Activated CD8-positive, alpha-beta T cell treated with anti-CD3 and anti-CD28 coated beads, Interleukin-2, amount 10 ng/mL, durations not matched to agents 7 days and 5 days (primary cell): ENCODE measurements around the gene SOX5. TPM values are rescaled to one million over a fixed set of nuclear protein-coding genes. Genes with fewer than 3 reads are reported as not detected.

Source experiments
- ATAC-seq: fragments of 150-1000 bp; cut with Tn5 transposase; one replicate; pipeline ENCODE4 v1.10.0; 2021; ENCODE audit warnings: moderate library complexity
- CTCF ChIA-PET: fragments of 350-600 bp; sonication (Branson Sonifier 250); formaldehyde crosslinking; loops from one replicate; lab custom pipeline; 2021; ENCODE audit warnings: antibody characterized with exemption; lab: Charles Lee
- POLR2A ChIA-PET: fragments of 350-600 bp; sonication (Branson Sonifier 250); formaldehyde crosslinking; loops from one replicate; lab custom pipeline; 2021; ENCODE audit warnings: antibody characterized with exemption; lab: Charles Lee
- DNase-seq: peaks from one replicate; pipeline ENCODE4 v3.0.0-alpha.2; 2020
- H3K27ac Mint-ChIP-seq: one replicate; pipeline ENCODE4 v1.8.0; 2021; ENCODE audit warnings: mild to moderate bottlenecking, mixed read lengths
- H3K27me3 Mint-ChIP-seq: one replicate; pipeline ENCODE4 v1.8.0; 2021; ENCODE audit warnings: low read depth, mixed read lengths
- H3K36me3 Mint-ChIP-seq: one replicate; pipeline ENCODE4 v1.8.0; 2021; ENCODE audit warnings: low read depth, mixed read lengths
- H3K4me1 Mint-ChIP-seq: one replicate; pipeline ENCODE4 v1.8.0; 2021; ENCODE audit warnings: low read depth, mixed read lengths
- H3K4me3 Mint-ChIP-seq: one replicate; pipeline ENCODE4 v1.8.0; 2021; ENCODE audit warnings: mild to moderate bottlenecking, mixed read lengths
- H3K9me3 Mint-ChIP-seq: one replicate; pipeline ENCODE4 v1.8.0; 2022; ENCODE audit warnings: mixed read lengths; ENCODE audit not compliant: insufficient read depth
- total RNA-seq, 2 experiments: library from RNA; stranded (reverse); gene quantifications; one replicate each; pipeline ENCODE4 v1.2.3, GENCODE V29; 2021

The SOX5 gene
- total RNA-seq, 2 experiments from 2014 or later = not detected

DNA sequence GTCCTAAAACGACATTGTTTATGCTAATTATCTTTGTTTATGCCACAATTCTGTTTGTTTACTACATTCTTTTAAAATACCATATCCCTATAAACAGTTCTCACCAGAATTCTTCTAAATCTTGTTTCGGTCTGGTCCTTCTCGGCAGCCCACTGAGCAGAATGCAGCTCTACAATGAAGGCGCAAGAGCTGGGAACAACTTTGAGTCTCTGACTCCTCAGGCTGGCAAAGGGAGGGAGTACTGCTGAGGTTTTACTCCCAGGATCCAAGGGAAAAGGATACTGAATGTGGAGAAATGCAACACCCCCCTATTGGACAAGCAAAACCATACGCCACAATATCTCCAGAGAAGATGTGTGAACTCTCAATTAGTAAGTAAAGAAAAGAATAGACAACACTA lies 5.4 kb downstream of the SOX5 start:
- H3K9me3 Mint-ChIP-seq = no peaks in the 10 kb centered on the region
- no peaks in the 10 kb centered on the region for H3K4me1 Mint-ChIP-seq
- H3K36me3 Mint-ChIP-seq = no peaks in the 10 kb centered on the region
- ChIA-PET POLR2A (no interaction called here), CTCF (no interaction called here)
- no peaks in the 10 kb centered on the region for H3K27me3 Mint-ChIP-seq
- DNase-seq (no peak), ATAC-seq (no peak)
- H3K4me3 Mint-ChIP-seq = no peak overlapping the region
- no peak overlapping the region for H3K27ac Mint-ChIP-seq

DNA sequence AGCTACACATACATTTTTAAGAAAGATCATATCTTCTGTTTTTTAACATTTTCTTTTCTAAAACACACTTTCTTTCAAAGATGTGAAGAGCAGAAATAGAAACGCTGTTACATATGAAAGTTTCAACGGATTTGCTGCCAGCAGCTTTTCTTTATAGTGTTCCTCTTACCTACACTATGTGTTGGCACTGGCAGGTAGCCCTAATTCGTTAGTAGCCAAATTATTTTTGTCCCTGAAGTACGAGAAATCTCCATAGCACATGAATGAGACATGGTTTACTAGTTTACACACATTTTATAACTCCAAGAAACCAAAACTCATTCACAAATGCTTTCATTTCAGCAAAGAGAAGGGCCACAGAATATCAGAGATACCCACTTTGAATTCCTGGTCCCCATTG lies 6.6 kb downstream of the SOX5 start:
- H3K27me3 Mint-ChIP-seq = no peaks in the 10 kb centered on the region
- H3K27ac Mint-ChIP-seq = no peak overlapping the region
- ATAC-seq = no peak
- ChIA-PET CTCF (no interaction called here), POLR2A (no interaction called here)
- no peaks in the 10 kb centered on the region for H3K4me1 Mint-ChIP-seq
- DNase-seq = no peak
- H3K36me3 Mint-ChIP-seq = no peaks in the 10 kb centered on the region
- no peaks in the 10 kb centered on the region for H3K9me3 Mint-ChIP-seq
- no peak overlapping the region for H3K4me3 Mint-ChIP-seq

DNA sequence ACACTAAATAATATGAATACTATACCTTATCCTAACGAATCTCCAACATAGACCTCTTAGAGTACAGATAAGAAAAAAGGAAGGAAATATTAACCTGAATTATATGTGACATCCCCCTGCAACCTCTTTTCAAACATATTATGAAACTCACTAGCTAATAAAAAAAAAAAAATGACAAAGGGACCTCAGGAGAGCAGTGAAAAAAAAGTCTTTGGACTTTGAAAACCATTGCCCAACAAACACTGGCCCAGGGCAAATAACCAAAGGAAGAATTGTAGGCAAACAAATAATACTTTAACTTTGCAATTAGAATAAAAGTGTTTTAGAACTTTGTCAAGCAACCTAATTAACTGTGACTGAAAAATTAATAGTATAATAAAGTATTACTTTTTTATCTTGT lies 7.7 kb downstream of the SOX5 start:
- Mint-ChIP-seq H3K27ac (no peak overlapping the region), H3K4me1 (no peaks in the 10 kb centered on the region), H3K27me3 (no peaks in the 10 kb centered on the region), H3K9me3 (no peaks in the 10 kb centered on the region), H3K36me3 (no peaks in the 10 kb centered on the region), H3K4me3 (no peak overlapping the region)
- ATAC-seq (no peak), DNase-seq (no peak)
- POLR2A ChIA-PET = no interaction called here
- CTCF ChIA-PET = no interaction called here

DNA sequence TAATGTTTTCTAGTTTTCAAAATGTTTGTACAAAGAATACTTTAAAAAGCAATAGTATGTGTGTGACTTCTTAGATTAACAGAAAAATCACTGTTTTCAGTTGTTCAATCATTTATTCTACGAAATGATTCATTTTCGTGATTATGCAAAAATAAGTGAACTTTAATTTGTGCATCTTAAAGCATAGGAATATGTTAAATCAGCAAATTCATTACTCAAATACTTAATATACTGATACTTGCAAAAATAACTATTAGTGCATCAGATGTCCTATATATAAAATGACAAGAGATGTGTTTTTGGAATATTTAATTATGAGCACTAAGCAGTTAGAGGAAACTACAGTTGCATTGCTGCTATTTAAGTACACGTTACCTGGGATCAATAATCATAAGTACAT lies 11.0 kb downstream of the SOX5 start:
- ChIA-PET CTCF (no interaction called here), POLR2A (no interaction called here)
- Mint-ChIP-seq H3K9me3 (no peaks in the 10 kb centered on the region), H3K27ac (no peak overlapping the region), H3K36me3 (no peaks in the 10 kb centered on the region), H3K27me3 (no peaks in the 10 kb centered on the region), H3K4me1 (no peaks in the 10 kb centered on the region), H3K4me3 (no peak overlapping the region)
- ATAC-seq (no peak), DNase-seq (no peak)

DNA sequence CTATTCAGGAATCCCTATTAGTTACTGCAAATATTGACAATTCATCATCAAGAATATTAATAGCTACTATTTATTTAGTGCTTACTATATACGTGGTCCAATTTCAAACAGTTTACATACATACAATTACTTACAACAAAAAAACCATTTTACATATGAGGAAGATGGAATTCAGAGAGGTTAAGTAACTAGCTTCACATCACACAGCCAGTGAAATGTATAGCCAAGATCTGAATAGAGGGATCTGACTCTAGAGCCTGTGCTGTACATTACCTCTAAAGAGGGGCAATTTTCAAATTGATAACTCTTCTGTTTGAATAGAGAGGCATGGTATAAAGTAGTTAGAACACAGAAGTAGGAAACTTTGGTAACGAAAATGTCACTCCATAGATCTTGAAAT lies 18.3 kb downstream of the SOX5 start:
- H3K9me3 Mint-ChIP-seq = no peaks in the 10 kb centered on the region
- H3K4me1 Mint-ChIP-seq = no peaks in the 10 kb centered on the region
- no peaks in the 10 kb centered on the region for H3K36me3 Mint-ChIP-seq
- ATAC-seq (no peak), DNase-seq (no peak)
- ChIA-PET POLR2A (no interaction called here), CTCF (no interaction called here)
- no peaks in the 10 kb centered on the region for H3K27me3 Mint-ChIP-seq
- no peak overlapping the region for H3K27ac Mint-ChIP-seq
- H3K4me3 Mint-ChIP-seq = no peak overlapping the region

DNA sequence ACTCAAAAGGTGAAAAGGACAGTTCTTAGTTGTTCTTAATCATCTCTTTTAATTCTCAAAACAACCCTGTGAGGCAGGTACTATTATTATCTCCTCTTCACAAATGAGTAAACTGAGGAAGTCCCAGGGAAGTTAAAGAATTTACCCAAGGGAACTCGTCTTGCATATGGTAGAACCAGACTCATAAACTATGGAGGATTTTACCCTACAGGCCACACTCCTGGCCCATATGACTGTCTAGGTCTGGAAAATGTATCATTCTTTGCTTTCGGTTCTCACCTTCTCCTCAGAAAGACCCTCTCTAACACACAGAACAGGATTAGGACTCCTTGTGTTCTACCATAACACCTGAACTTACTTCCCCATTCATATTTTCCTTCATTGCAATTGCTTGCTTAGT lies 18.9 kb downstream of the SOX5 start:
- Mint-ChIP-seq H3K36me3 (no peaks in the 10 kb centered on the region), H3K4me1 (no peaks in the 10 kb centered on the region), H3K27me3 (no peaks in the 10 kb centered on the region), H3K9me3 (no peaks in the 10 kb centered on the region), H3K27ac (no peak overlapping the region), H3K4me3 (no peak overlapping the region)
- POLR2A ChIA-PET = no interaction called here
- ATAC-seq (no peak), DNase-seq (no peak)
- CTCF ChIA-PET = no interaction called here

DNA sequence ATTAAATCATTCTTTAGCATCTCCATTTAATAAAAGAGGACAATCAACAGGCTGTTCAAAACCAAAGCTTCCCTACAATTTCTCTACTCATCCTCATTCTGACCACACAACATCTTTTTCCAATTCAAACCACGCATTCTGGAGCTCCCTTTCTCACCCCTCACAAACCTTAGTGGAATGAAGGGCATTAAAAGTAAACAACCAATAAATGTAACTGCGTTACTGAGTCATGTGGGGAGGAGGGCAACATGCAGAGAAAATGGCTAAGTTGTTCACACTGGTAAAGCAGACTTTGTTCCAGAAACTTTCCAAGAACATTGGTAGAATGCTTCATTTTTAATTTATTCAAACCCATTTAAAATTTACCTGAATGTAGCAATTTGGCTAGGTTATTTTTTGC lies 19.6 kb downstream of the SOX5 start:
- H3K4me1 Mint-ChIP-seq = no peaks in the 10 kb centered on the region
- CTCF ChIA-PET = no interaction called here
- H3K27ac Mint-ChIP-seq = no peak overlapping the region
- H3K4me3 Mint-ChIP-seq = no peak overlapping the region
- no peaks in the 10 kb centered on the region for H3K36me3 Mint-ChIP-seq
- DNase-seq = no peak
- H3K27me3 Mint-ChIP-seq = no peaks in the 10 kb centered on the region
- POLR2A ChIA-PET = no interaction called here
- H3K9me3 Mint-ChIP-seq = no peaks in the 10 kb centered on the region
- no peak for ATAC-seq

DNA sequence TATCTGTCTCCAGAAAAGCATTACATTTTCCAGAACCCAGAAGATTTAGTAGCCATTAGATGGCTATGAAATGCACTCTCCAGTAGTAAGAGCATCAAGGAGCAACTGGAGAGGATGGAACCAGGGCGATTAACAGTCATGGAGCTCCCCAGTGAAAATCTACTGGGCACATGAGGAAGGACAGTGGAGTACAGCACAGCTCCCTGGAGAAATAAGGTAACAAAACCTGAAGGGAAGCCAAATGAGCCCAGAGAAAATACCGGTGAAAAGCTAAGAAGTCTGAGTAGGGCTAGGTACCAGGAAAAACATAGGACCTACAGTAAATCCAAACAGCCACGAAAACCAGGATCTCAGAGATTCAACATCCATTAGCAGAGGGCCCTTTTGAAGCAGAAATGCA lies 21.6 kb downstream of the SOX5 start:
- Mint-ChIP-seq H3K27me3 (no peaks in the 10 kb centered on the region), H3K4me1 (no peaks in the 10 kb centered on the region), H3K4me3 (no peak overlapping the region), H3K27ac (no peak overlapping the region), H3K9me3 (no peaks in the 10 kb centered on the region), H3K36me3 (no peaks in the 10 kb centered on the region)
- CTCF ChIA-PET = no interaction called here
- ATAC-seq (no peak), DNase-seq (no peak)
- POLR2A ChIA-PET = no interaction called here

DNA sequence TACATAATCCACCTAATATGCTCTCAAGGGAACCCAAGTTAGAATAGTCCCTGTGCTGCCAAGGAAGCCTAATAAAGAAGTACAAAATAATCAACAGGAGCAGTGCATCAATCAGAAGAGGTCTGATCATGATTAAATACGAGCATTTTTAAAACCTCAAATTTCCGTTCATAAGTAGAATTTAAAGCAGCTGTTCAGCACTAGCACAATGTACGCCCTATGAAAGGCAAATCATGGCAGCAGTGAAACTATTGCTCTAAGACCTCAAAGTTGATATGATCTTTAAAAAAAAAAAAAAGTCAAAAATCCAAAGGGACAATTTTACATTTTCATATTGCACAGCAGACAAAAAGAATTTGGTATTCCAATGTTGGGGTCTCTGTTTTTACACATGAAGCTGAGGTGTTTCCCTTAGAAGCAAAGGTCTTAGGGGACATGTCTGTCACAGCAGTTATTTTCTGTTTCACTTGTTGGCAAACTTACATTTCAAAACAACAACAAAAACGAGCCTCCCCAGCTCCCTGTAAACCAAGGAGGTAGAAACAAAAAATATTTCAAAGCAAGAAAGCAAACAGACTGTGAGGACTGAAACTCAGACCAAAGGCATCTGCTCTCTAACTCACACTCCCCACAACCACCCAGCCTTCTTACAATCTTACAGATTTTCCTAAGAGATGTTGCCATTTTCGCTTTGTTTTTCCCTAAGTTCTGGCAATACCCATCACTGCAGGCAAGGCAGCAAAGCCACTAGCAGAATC lies 28.2 kb downstream of the SOX5 start:
- H3K27ac Mint-ChIP-seq = no peak overlapping the region
- H3K36me3 Mint-ChIP-seq = no peaks in the 10 kb centered on the region
- H3K9me3 Mint-ChIP-seq = no peaks in the 10 kb centered on the region
- CTCF ChIA-PET = no interaction called here
- POLR2A ChIA-PET = no interaction called here
- H3K4me3 Mint-ChIP-seq = no peak overlapping the region
- ATAC-seq (no peak), DNase-seq (no peak)
- H3K27me3 Mint-ChIP-seq = no peaks in the 10 kb centered on the region
- H3K4me1 Mint-ChIP-seq = no peaks in the 10 kb centered on the region

DNA sequence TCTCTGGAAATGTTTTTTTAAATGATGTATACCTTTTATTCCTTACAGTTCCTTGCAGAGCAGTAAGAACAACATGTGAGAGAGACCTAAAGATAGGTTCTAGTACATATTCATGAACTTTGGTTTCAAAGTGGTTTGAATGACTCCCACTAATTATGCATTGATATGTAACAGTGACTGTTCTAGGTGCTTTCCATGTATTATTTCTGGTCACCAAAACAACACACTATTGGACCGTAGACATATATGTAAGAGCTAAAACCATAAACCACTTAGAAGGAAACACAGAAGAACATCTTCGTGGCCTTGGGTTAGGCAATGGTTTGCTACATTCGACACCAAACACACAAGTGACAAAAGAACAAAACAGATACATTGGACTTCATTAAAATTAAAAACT lies 37.9 kb downstream of the SOX5 start:
- Mint-ChIP-seq H3K27me3 (no peaks in the 10 kb centered on the region), H3K9me3 (peaks cover 2% of the 10 kb centered on the region), H3K27ac (no peak overlapping the region), H3K4me3 (no peak overlapping the region), H3K36me3 (no peaks in the 10 kb centered on the region), H3K4me1 (no peaks in the 10 kb centered on the region)
- ChIA-PET POLR2A (no interaction called here), CTCF (no interaction called here)
- ATAC-seq = no peak
- DNase-seq = no peak

DNA sequence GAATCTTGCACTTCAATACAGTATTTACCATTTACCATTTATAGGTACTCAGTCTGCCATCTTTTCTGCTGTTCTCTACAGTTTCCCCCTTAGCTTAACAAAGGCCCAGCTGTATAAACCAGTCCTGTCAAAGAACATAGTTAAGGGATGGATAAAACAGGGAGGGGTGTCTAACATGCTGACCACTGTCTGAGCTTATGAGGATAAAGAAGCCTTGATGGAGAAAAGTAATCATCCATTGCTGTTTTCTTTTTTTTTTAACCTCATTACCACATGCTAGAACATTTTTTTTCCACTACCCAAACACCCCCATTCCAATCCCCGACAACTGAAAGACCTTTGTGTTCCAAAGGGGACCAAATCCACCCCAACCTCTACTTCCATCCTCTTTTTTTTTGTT lies 39.9 kb downstream of the SOX5 start:
- no peak for ATAC-seq
- POLR2A ChIA-PET = no interaction called here
- no peaks in the 10 kb centered on the region for H3K36me3 Mint-ChIP-seq

DNA sequence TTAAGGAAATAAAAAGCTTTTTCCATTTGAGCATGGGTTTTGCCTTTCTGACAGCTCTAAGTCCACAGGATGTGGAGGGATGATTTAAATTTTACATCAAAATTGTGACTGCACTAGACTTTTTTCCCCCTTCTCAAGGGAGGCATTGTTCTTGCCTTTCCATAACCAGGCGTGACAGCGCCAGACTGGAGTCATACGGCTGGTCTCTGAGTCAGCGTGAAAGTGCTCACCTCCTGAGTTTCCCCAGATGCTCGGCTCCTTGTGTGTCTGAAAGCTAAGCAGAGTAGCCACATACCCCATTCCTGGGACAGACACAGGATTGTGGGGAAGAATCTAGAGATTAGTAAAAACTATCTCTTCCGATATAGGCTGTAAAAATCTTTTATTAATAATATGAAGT lies 43.1 kb downstream of the SOX5 start:
- Mint-ChIP-seq H3K27me3 (no peaks in the 10 kb centered on the region), H3K9me3 (peaks cover 2% of the 10 kb centered on the region), H3K4me1 (no peaks in the 10 kb centered on the region), H3K27ac (no peak overlapping the region), H3K36me3 (no peaks in the 10 kb centered on the region), H3K4me3 (no peak overlapping the region)
- ChIA-PET POLR2A (no interaction called here), CTCF (no interaction called here)
- ATAC-seq = no peak
- no peak for DNase-seq

More for the DNA sequence above, 39.9 kb downstream of the SOX5 start:
- Mint-ChIP-seq H3K4me1 (no peaks in the 10 kb centered on the region), H3K27ac (no peak overlapping the region), H3K4me3 (no peak overlapping the region), H3K27me3 (no peaks in the 10 kb centered on the region), H3K9me3 (peaks cover 2% of the 10 kb centered on the region)
- no peak for DNase-seq
- CTCF ChIA-PET = no interaction called here

DNA sequence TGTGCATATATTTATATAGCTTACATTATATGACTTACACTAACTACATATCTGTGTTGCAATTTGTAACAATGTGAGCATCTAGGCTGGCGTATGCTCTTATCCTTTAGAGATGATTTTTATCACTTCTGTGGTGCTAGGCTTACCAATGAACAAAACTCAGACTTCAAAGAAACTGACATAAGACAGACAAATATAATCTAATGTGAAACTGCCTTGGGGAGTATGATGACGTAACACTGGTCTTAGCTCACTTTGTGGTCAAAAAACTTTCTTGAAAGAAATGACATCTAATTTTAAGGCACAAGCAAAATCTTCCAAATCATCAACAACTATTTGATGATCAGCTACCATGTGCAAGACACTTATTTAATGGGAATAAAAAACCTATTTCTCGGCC lies 50.0 kb downstream of the SOX5 start:
- no peak for DNase-seq
- Mint-ChIP-seq H3K4me1 (no peaks in the 10 kb centered on the region), H3K36me3 (no peaks in the 10 kb centered on the region), H3K4me3 (no peak overlapping the region), H3K9me3 (no peaks in the 10 kb centered on the region), H3K27ac (no peak overlapping the region), H3K27me3 (no peaks in the 10 kb centered on the region)
- ChIA-PET POLR2A (no interaction called here), CTCF (no interaction called here)
- no peak for ATAC-seq
